HG03280 (cell line): ENCODE results near the gene COG6.

Source experiments
- ATAC-seq: cut with Tn5 transposase; IDR thresholded peaks from one replicate; pipeline ENCODE4 v1.9.1; 2021; ENCODE audit warnings: mild to moderate bottlenecking, moderate library complexity; ENCODE audit not compliant: unreplicated experiment

COG6 gene

DNA sequence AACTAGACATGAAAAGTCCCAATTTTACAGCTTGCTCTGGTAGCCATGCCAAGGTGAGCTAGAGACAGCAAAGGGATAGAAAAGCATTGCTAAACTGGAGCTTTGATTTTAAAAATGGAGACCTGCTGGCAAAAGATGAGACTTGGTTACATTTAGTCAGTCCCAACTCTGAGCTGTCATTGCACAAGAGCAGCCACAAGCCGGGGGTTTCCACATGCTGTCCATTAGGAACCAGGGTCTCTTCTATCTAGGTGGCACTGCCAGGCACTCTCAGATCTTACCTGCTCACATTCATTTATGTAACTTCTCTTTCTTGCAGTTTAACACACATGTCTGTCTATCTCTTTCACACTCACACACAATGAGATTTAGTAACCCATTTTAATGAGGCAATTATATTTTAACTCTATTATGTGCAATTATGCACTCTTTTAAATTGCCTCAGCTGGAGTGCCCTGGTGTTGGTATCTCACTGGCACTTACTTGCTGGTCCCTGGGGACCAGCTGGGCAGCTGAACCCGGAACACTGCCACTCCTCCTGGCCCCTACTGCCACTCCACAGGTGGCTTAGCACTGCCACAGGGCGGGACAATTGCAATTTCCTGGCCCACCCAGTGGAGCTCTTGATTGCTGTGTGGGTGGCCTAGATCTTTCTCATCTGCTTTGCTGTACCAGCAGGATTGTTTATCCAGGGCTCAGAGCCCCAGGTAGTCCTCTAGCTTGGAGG is 112.5 kb downstream of the COG6 start:
- ATAC-seq, result no peak

DNA sequence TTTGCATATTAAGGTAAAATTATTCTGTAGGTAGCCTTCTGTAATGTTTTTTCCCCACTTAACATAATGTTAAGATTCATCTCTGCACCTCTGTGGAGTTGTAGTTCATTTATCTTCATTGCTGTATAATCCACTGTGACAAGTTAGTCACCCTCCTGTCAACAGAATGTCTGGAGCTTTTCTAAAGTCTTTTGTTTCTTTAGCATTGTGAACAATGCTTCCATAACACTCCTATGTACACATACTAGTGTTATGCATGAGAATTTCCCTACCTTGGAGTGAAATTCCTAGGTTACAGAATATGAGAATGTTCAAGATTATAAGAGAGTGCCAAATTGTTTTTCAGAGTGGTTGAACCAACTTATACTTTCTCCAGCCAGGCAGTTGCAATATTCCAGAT is 113.5 kb downstream of the COG6 start:
- ATAC-seq, result no peak

DNA sequence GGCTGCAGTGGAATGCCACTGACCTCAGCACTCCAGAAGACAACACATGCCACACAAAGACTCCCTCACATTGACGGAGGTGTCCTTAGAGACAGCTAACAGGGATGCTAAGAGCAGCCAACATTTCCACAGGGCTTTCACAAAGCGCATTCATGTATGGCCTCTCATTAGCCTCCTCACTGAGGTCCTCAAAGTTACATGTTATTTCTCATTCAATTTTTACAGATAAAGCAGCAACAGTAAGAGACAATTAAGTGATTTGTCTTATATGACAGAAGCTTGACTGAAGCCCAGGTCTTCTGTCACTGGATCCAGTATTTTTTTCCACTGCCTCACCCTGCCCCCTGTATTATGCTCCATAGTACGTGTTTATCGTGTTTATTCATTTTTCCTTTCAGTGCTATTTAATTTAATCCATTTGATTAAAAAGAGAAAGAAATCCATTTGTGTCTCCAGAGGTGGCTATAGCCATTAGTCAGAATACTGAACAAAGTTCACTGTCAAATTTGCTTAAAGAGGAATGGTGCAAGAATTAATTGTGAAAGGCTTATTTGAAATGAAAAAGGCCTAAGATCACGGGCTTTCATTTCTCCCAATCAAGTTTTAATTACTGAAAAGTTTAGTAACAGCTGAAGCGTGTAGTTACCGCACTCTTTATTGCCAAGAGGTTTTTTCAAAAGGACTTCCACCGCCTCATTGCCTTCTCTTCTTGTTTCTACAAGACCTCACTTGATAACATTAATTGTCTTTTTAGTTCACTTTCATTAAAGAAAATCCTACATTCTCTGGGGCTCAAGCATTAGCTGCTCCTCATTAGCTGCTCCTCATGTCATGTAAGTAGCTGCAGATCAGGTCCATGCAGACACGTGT is 115.0 kb downstream of the COG6 start:
- no peak for ATAC-seq

DNA sequence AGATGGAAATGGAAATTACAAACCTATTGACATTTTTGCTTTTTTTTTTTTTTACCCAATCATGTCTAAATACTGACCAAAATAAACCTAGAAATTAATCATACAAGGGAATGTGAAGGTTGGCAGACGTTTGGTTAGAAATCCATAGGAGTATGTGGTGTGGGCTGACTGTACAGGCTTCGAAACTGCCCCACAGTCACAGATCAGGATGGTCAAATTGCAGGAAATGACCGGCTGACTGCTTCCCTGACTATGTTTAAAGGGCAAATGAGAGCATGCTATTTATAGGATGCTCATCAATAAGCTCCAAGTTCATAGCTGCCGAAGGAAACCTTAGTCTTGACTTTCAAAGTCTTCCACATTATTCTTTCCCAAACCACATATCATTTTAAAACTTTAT is 118.4 kb downstream of the COG6 start:
- ATAC-seq, result no peak

DNA sequence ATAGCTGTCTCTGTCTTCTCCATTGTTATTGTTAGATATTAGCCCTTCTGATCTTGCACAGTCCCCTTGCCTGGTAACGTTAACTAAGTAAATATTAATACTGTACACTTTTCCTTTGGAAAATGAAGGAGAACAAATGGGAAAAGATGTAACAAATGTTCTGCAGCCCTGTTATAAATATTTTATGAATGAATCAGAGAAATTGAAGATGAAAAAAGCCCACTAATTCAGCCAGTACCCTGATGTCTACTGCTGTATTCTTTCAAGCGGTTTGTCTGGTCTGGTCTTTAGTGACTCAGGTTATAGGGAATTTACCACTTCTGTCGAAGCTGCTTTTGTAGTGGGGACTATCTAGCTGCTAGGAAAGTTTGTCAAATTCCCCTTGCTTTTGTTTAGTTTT is 121.0 kb downstream of the COG6 start:
- ATAC-seq, result no peak

DNA sequence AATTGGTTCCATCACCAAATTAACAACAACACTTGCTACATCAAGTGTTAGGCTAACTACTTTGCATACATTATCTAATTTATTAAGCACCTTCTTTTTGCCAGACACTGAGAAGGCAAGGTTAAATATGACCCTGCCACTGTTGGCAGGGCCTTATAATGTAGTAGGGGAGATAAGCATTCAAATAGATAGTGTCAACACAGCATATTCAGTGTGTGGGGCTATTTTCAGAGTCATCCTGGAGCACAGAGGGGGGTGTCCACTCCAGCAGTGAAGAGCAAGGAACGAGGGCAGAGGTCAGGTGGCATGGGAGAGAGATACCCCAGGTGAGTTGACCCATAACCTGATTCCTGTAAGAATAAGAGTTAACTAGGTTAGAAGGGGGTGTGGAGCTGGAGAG is 121.6 kb downstream of the COG6 start:
- no peak for ATAC-seq

DNA sequence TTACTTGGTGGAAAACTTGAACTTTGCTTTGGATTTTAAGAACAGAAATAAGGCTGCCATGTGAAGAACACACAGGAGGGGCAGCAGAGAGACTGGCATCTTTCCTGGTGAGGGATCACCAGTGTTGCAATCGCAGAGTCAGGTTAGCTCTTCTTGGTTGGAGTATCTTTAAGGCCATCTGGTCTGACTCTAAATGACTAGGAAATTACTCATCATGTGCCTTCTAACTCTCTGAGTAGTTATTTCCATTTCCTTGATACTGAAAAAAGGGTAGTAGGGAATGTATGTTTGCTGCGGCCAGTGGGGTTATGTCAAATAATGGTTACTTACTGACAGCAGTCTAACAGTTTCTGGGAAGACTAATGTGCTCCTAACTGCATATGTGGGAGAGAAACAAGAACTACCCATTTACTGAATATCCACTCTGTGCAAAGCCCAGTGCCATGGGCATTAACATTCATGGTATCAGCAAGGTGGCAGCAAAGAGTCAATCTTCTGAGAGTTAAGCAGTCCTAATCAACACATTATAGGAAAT is 122.1 kb downstream of the COG6 start:
- ATAC-seq, result no peak

DNA sequence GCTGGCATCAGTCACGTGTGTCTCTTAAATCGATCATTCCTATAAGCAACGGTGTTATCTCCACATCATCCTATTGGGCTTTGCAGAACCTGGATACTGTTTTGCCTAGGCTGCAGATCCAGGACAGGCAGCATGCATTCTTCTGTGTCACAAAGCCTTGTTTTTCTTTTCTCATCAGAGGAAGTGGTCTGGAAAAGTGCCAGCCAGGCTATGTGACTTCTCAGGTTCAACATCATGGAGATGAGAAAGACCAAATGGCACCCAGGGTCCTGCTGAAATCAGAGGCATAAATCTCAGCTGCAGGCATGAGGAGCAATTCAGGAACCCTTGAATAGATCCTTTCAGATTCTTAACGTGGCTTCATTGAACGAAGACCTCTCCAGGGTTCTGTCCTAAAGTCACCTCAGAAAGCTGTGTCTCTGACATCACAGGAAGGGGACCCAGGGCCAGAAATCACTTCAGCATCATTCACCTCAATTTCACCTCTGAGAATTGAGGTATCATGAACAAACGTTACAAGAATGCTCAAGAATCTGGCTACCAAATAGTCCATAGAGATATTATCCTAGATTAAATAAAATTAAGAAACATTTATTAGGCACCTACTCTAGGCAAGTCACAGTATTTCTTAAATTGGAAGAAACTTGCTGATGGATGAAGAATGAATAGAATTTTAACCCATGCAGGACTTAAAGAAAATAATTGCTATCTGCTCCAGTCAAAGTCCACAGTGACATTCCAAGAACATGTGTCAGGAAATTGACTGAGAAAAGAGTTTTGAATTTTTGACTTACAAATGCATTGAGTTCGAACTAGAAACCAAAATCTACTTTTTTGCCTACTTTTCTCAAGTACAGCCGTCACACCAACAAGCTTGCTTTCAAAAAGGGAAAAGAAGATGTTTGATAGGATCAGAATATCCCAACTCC is 124.1 kb downstream of the COG6 start:
- ATAC-seq, result no peak

DNA sequence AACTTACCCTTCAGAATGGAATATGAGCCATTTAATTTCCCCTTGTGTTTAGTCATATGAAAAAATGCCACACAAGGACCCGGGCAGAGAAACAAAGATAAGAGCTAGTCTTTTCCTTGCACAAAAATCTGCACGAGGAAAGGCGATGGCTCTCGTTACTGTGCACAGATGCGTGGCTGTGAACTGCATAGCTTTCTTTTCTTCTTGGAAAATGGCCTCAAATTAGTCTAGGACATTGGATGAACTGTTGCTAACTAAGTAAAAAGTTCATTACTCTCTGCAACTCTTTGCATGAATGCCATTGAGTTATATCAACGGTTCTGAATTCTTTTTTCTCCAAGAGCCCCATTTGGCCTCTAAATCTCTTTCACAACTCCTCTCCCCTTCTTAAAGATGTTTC is 125.2 kb downstream of the COG6 start:
- ATAC-seq, result no peak

DNA sequence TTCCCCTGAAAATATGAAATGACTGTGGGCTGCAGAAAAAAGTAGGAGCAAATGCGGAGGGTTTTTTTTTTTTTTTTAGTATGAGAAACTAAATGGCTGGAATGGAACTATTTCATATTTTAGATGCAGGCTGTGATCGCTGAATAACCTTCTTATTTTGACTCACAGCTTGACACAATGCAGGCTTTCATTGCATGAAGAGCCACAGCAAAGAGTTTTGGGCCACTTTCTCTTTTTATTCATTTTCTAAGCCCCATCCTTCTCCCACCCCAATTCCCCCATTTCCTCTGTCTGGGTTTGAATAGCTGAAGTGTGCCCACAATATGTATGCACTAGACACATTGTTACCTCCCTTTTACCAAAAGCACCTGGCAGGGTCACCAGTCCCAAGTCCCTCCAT is 125.9 kb downstream of the COG6 start:
- ATAC-seq, result no peak

DNA sequence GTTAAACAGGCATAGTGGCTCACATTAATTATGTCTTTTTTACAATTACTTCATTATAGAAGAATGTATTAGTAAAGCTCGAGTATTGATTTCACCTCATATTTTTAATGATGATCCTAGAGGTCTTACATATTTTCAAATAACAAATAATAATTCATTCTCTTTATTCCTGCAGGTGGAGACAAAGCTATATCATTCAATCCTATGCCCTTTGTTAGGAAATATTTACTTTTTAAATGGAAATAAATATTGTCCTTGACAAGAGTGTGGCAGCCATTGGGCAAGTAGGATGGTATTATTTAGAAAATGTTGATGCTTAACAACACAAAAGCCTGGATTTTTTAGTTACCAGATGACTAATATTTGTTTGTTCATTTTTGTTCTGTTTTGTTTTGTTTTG is 127.6 kb downstream of the COG6 start:
- ATAC-seq, result no peak

DNA sequence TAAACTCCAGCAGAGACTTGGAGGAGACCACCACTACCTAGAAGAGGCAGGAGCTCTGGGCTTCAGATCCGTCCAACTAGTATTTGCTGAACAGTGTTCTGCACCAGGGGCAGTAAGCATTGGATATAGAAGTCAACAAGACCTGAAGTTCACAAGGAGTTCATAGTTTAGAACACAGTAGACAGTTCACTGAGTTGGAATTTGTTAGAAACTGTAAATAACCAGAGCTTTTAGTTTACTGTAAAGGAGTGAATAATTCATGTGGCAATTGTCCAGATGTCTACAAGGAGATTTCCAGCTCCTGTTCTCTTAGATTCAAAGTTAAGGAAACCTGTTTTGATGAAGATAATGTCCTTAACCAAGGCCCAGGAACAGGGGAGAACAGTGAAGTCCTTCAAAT is 128.9 kb downstream of the COG6 start:
- no peak for ATAC-seq

DNA sequence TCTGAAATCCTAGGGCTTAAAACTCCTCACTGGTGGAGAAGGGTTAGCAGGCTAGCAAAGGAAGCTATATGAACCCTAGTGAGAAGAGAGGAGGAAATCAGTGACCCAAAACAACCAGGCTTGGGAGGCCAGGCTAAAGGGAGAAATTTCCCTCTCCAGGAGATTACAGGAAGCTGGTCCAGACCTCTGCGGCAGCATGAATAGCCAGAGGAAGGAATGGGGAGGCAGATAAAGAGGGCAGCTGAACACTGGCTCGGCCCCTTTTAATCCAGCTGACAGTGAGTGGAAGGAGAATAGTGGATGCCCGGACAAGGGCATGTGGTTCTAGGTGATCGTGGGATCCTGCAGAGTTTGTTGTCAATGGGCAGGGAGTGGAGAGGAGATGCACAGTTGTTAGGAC is 130.6 kb downstream of the COG6 start:
- no peak for ATAC-seq

DNA sequence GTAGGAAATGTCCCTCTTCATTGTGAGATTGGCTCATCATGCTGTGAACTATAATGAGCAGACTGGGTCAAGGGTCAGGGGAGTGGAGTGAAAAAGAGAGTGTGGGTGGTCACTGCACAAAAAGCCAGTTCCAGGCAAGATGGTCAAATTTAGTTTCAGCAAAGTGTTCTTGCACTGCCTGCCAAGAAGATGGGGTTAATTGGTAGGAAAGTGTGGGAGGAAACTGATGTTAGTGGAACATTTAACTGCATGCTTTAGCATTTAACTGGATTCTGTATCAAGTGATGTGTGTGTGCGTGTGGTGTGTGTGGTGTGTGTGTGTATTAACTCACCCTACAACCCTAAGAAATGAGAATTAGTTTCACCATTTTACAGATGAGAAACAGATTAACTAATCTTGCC is 131.6 kb downstream of the COG6 start:
- no peak for ATAC-seq

DNA sequence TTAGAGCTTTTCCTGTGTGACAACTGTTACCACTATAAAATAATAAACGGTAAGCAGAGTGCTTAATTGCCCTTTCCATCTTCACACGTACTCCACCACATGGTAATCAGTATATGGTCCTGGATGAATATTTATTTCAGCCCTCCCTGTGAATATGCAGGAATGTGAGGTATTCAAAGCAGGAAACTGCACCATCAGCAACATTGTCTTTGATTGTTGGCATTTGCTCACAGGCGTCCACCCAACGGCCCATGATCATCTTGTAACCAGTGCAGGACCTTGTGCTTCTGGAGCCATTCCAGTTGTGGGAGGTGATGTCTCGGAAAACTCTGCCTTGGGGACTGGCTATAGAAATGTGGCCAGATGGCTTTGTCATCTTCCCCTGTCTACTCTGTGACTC is 132.6 kb downstream of the COG6 start:
- no peak for ATAC-seq

DNA sequence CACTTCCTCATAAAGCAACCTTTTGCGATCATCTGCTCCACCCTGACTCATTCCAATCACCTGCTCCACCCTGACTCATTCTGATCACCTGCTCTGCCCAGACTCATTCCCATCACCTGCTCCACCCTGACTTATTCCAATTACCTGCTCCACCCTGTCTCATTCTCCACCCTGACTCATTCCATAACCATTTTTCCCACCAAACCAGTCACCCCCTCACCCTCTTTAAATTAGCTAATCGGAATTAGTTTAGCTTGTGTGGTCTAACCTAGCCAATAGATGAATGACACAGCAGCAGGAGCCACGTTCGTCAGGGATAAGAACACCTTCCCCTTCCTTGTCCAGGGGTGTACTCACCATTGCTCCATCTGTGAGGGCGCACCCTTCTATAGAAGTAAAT is 134.0 kb downstream of the COG6 start:
- ATAC-seq, result no peak
